SHP77 (cell line): ENCODE results near the gene RASGRF1.

Experiments
- DNase-seq, 2 experiments: peaks; one replicate each; lab custom pipeline; 2025; lab: John Stamatoyannopoulos, UW

RASGRF1 gene

DNA sequence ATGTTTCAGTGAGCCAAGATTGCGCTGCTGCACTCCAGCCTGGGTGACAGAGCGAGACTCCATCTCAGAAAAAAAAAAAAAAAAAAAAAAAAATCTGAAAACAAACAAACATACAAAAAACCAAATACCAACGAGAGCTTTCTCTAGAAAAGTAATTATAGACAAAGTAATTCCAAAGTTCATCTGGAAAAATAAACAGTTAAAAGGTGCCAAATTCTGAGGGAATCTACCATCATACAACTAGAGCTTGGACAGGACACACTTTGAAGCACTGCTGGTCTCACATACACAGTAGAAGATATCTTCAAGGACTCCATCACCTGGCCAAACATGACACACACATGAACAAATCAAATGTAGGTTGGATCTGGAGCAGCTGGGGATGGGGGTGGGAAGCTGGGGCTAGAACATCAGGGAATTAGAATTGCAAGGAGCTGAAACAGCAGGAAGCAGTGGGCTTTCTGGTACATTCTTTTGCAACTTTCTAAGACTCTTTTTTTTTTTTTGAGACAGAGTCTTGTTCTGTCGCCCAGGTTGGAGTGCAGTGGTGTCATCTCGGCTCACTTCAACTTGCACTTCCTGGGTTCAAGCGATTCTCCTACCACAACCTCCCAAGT lies 104.6 kb downstream of the RASGRF1 start:
- no peak for DNase-seq

DNA sequence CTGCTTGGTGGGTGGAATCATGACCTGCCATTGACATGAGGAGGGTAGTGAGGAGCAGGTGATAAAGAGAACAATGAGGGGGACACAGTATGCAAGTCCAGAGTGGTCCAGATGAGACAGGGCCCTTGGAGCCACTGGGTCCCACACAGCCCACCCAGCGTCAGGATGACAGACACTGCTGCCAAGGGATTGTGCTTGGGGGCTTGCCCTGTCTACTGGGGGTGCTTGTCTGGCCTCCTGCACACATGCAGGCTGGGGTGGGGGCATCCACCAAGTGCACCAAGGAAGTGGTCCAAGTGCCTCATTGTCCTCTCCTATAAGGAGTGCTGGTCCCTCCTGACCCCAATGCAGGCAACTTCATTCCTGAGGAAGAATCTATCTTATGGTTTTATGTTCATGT lies 106.5 kb downstream of the RASGRF1 start:
- DNase-seq: no peak

DNA sequence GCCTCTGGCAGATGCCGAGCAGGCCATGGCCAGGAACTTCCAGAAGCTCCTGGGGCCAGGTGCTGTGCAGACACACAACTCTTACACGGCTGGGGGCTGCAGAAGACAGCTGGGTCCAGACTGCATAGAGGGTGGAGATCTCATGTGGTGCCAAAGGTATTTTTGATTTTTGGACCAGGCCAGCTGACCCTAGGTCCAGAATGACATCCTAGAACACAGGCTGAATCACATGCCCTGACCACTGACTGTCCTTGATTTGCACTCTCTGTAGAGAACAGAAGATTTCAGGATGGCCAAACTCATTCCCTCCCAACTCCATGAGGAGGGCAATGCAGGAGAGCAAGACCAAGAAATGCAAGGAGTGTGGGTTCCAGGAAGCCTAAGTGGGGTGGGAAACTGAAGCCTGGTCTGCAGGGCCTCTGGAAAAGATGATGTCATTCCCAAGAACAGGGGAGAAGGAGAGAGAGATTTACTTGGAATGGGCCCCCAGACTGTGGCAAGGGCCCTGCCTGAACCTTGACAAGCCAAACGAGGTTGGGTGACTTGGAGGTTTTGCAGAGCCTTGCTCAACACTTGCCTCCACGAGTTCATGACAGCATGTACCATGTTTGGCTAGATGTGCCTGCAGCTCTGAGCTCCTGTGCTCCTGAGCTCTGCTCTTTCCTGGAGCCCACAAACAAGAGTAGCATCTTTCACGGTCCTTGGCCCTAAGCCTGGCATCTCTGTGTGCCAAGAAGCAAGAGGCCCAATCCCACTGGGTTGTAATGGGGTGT lies 107.2 kb downstream of the RASGRF1 start:
- DNase-seq: no peak

DNA sequence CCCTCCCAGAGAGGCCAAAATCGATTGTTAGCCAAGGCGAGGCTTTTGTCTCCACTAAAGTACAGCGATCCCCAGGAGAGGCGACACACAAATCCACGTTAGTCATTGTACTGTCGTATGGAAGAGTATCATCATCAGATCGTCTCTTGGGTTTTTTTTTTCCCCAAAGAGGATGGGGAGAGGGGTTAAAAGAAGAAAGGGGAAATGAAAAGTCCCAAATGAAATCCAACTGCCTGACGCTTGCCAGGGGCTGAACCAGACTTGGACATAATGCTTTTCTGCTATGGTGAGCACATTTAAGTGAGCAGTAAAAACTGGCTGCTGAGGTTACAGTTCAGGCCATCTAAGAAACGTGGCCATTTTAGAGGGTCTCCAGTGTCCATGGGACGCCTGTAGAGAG lies 107.8 kb downstream of the RASGRF1 start:
- no peak for DNase-seq

DNA sequence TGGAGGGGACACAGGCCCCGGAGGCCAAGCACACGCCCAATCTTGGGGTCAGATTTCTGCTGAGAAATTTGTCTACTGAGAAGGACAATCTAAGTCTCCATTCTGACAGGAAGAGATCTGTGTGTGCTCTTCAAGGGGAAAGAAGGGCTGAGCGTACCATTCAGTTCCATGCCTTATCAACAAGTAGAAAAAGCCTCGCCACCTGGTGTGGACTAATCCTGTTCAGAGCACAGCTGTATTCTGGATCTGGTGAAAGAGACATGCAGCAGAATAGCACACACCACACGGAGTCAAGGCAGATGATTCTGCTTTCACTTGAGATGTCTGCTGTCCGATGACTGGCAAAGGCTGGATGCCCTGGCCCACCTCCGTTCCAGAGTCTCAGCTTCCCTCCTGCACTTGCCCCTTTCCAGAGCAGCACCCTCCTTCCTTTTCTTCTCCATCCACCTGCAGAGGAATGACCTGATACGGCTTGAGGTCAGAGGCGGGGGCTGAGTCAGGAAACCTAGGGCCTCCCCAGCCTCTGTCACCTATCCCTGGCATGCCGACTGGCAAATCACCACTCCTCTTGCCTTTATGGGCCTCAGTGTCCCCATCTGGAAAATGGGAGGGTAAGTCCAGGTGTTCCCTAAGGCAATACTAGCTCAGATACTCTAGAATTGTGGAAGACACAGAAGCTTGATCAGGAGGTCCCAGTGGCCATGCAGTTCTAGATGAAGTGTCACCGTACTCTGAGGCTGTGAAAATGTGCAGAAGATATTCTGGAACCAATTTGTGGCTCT lies 108.9 kb downstream of the RASGRF1 start:
- no peak for DNase-seq

DNA sequence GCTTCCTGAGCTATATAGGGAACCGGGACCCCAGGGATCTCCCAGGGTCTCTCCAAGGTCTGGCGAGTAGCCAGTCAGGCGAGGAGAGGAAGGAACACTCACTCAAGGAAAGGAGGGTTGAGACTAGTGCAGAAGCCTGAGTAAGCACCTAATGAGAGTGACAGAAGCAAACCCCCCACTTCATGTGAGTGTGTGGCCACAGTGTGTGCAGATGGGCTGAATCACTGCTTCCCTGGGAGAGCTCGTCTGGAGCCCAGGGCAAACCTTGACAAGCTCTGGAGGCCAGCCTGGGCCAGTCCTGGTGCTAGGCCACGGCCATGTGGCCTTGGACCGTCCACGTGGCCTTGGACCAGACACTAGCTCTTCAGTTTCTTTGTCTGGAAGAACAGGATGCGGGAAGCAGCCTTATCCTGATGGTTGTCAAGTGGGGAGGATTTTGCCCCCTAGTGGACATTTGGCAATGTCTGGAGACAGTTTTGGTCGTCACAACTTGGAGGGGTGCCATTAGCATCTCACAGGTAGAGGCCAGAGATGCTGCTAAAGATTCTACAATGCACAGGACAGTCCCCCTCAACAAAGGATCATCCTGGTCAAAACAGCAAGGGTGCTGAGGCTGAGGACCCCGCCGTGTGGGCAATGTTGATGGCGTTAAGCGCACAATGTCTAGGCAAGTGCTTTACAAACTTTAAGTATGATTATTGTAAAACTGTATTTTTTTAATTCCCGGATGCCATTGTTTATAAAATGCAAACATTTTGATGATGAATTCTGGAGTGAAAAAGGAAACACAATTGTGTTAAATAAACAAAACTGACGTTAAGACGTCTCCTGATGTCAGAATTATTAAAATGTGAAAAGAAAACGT lies 110.9 kb downstream of the RASGRF1 start:
- peak; percentile 68 to 78 for DNase-seq

DNA sequence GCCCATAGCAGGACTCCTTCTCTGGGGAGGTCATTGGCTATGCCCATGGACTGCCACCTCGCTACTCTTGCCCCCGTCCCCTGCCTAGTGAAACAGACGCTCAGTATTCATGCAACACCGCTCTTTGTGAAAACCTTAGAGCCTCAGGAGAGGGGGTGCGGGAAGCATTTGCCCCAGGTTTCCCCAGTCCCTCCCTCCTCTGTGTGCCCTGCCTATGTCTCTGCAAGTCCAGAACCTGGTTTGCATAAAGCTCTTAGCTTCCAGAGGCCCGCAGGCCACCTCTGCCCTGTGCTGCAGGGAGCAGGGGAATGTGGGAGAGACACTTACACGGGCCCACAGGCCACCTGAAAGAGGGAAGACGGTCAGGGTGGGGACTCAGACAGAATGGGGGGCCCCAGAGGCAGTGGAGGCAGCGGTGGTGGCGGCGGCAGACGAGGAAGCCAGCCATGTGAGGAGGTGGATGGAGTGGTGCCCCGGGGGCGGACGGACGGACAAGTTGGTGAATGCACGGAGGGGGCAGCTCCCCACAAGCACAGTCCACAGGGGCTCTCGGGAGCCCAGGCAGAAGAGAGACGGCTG lies 111.9 kb downstream of the RASGRF1 start:
- no peak for DNase-seq

DNA sequence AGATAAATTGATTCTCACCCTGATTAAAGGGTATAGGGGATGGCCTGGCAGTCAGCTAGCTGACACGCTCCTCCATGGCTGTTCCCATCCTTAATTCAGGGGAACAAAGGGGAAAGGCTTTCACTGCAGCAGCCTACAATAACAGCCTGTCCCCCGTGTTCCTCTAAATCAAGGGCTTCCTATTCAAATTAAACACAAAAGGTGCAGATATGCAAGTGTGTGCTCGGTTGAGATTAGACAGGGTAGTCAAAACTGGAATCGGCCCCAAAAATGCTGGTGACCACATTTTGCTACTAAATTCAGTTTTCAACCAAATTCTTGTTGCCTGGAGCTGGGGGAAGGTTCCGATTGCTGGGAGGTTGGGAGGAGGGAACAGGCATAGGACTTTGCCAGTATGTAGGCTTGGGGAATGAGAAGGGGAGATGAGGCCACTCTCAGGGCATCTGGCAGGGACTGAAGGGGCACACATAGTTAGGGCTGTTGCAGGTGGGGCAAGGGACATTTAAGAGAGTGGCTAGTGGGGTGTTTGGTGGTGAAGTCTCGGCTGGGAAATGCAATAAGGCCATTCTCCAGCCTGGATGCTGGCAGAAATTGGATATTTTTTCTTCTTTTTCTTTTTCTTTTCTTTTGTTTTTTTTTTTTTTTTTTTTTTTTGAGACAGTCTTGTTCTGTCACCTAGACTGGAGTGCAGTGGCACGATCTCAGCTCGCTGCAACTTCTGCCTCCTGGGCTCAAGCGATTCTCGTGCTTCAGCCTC lies 112.8 kb downstream of the RASGRF1 start:
- no peak for DNase-seq

DNA sequence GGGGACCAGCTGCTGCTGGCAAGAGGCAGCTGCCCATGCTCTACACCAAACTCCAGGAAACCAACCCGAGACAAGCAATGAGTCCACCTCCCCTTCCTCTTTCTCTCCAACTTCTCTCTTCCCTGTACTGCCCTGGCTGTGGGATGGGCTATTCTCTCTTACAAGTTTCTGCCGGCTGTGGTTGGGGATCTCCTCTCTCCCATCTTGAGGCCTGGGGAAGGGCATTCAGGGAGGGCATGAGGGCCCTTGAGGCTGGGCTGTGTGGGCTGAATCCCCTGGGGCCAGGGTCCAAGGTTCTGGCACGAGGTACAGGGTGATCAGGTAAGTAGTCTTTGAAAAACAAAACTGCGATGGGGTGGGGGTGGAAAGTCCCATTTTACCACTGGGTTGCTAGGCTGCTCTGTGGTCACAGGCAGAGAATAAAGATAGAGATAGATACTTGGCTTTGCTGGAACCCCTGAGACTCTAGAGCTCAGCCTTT lies 113.4 kb downstream of the RASGRF1 start:
- no peak for DNase-seq

DNA sequence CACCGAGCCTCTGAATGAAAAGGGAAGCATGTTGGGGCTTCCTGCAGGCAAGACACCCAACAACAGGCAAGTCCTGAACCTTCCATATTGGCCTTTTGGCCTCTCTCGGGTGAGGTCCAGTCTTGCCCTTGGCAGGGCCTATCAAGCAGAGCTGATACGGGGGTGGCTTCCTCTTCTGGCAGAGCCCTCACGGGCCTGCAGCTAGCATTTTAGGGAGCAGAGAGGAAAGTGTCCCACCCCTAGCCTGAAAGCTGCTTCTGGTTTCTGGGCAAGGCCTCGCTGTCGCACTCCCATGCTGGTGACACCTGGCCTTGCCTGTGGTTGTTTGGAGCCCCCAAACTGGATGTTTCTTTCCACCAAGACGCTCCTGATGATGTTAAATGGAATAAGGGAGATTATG lies 113.9 kb downstream of the RASGRF1 start:
- no peak for DNase-seq

DNA sequence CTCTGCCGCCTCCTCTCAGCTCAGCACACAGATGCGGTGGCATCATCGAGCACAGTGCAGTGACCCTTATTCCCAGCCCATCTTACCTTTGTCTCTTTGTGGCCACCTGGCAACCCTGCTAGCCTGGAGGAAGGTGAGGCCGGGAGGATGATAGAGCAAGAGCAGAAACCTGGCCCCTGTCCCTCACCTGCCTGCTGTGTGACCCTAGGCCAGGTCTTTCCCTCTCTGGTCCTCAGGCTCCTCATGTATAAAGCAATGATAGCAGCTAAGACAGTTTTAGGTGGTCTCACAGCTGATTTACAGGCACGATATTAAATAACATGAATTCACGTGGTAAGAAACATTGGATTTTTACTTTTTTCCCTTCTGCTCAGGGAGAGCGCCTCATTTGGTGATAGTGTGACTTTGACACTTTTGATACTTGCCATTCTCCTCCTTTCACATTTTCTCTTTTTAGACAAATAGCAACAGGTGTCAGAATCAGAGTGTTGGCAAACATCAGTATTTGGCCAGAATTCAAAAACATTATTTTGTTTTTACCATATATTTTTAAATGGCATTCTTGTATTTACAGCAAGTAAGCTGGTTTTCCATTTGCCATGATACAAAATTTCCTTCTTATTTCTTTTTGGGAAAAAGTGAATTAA lies 116.2 kb downstream of the RASGRF1 start:
- DNase-seq: no peak

DNA sequence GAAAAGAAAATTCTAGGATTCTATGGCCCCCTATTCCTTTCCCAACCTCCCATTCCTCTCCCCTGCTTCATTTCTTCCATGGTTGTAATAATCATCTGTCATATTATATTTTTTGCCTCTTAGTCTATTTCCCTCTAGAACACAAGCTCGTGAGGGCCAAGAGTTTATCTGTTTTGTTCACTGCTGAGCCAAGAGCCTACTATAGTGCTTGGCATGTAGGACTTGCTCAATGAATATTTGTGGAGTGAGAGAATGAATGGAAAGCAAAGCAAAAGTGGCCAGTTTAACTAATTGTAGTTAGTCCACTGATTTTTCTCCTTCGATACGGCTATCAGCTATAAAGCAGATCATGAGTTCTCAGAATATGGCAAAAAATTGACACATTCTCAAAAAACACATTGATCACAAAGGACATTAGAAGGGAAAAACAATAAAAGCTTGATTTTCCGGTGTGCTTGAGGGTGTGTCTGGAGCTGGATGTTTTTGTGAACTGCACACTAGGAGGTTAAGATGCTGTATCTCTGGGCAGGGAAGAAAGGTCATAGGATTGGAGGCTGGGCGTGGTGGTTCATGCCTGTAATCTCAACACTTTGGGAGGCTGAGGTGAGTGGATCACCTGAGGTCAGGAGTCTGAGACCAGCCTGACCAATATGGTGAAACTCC lies 120.8 kb downstream of the RASGRF1 start:
- no peak for DNase-seq

DNA sequence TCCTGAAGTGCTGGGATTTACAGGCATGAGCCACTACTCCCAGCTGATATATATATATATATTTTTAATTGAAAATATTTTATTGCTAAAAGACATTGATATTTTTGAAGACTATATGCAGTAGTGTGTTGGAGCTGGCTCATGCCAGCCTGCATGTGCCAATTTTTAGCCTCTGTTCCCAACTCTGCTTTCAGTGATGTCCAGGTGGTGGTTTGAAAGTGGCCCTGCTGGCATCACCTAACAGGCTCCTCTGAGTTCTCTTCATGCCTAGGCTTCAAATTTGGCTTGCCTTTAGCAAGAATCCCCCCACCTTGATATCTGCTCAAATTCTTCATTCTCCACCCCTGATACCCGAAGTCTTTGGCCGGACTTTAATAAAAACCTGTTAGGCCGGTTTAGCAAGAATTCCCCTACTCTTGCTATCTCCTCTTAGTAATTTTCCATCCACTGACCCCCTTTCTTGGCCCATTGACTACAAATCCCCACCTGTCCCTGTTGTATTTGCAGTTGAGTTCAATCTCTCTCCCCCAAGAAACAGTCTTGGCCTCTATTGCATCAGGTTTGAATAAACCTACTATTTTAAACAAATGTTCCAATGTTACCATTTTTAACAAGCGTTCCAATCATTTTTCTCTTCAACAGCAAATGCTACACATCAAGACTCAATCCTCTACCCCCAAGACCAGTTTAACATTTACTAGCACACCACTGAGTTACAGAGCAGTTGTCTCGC lies 121.9 kb downstream of the RASGRF1 start:
- no peak for DNase-seq

DNA sequence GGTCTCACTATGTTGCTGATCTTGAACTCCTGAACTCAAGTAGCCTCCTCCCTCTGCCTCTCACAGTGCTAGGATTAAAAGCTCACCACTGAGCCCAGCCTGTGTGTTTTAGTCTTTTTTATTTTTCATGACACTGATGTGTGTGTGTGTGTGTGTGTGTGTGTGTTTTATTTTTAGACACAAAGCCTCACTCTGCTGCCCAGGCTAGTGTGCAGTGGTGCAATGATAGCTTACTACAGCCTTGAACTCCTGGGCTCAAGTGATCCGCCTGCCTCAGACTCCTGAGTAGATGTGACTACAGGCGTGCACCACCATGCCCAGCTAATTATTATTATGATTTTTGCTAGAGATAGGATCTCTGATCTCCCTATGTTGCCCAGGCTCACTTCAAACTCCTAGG lies 122.5 kb downstream of the RASGRF1 start:
- no peak for DNase-seq

DNA sequence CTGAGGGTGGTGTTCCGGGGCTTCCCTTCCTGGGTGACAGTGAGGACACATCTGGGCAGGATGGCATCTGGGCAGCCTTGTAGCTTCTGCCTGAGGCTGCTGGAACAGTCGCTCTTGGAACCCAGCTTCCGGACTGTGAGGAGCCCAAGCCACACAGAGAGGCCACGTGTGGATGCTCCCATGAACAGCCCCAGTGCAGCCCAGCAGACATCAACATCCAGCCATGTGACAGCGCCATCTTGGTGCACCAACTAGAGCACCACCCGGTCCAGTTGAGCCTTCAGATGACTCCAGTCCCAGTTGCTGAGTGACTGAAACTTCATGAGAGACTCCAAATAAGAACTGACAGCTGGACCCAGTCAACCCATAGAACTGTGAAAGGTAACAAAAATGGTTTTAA lies 130.3 kb downstream of the RASGRF1 start:
- no peak for DNase-seq

DNA sequence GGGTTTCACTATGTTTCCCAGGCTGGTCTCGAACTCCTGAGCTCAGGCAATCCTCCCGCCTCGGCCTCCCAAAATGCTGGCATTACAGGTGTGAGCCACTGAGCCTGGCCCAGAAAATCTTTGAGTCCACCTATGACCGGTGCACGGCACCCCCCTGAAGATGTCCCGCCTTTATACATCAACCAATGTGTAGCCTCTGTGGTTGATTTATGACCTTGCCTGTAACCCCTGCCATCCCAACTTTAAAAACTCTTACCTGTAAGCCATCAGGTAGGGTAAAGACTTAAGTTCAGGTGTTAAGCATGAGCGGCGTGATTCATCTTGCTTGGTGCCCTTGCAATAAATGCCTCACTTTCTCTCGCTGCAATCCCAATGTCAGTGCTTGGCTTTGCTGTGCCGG lies 131.2 kb downstream of the RASGRF1 start:
- no peak for DNase-seq

DNA sequence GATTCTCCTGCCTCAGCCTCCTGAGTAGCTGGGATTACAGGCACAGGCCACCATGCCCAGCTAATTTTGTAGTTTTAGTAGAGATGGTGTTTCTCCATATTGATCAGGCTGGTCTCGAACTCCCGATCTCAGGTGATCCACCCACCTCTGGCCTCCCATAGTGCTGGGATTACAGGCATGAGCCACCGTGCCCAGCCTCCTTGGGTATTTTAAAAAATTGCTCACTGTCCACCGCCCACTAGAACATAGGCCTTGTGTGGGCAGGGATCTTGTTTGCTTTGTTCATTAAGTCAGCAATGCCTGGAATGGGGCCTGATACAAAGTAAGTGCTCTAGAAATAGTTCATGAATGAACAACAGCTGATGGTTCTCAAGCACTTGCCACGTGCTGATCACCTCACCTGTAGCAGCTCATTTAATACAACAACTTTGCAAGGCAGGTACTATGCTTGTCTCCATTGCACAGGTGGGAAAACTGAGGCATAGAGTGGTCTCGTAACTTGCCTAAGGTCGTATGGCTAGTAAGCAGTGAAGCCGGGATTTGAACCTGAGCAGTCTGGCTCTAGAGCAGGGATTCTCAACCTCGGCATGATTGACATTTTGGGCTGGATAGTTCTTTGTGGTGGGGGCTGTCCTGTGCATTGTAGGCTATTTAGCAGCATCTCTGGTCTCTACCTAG lies 133.0 kb downstream of the RASGRF1 start:
- no peak for DNase-seq

DNA sequence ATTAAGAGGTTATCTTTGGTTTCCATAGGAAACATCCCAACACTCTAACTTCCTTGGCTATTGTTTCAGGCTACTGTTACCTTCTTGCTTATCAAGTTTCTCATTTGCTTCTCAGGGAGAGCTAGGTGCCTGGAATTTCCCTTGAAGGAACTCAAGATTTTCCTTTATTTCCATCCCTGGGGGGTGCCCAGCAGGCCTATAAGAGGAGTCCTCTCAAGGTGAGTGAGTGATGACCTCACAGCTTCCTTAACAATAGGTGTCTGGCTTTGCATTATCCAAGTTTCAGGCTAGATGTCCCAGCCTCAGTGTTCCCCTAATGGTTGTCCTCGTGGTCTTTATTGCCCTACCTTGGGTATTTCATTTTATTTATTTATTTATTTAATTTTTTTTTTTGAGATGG lies 133.6 kb downstream of the RASGRF1 start:
- DNase-seq: no peak

DNA sequence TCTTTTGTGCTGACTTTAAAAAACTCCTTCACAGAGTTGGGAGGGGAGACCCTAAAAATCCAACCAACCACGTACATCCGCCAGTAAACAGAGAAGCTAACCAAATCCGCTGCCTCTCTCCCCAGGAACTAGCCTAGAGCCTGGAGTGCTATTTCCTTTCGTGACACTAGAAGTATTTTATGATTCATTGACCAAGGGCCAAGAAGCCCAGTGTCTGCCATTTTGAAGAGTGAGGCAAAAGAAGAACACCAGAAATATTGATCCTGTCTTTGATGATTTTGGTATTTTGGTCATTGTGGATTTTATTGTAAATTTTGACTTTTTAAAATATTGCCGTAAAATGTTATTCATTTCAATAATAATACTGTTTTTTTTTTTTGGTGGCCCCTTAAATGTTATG lies 135.2 kb downstream of the RASGRF1 start:
- no peak for DNase-seq
